ENCODE results near the gene ZBTB22.

- no peak for TF ChIP-seq POLR2A (IDR thresholded peaks at IDR 0.05)
- TF ChIP-seq CTCF (IDR thresholded peaks at IDR 0.05), result no peak
Observed at GRCh38 chr6:33297406-33297955, 20.1 kb downstream of the ZBTB22 start.
